Left ventricle myocardium inferior (tissue), 1 donor: ENCODE results near the gene ACADVL. TPM values are rescaled to one million over a fixed set of nuclear protein-coding genes. Genes with fewer than 3 reads are reported as not detected.
A peak's percentile ranks its signal among the peaks of the same experiment; 100 is the strongest.

Experiments
- DNase-seq: peaks from one replicate; pipeline ENCODE4 v3.0.0-alpha.2; 2020
- H3K27ac ChIP-seq: fragments of 200-600 bp; replicated peaks from 2 replicates; pipeline ENCODE4 v1.8.0; 2021
- H3K27me3 ChIP-seq: fragments of 200-600 bp; 2 replicates; pipeline ENCODE4 v1.8.0; 2021; ENCODE audit warnings: low read depth
- H3K36me3 ChIP-seq: fragments of 200-600 bp; 2 replicates; pipeline ENCODE4 v1.8.0; 2021
- H3K4me1 ChIP-seq: fragments of 200-600 bp; 2 replicates; pipeline ENCODE4 v1.8.0; 2021
- H3K4me3 ChIP-seq: fragments of 200-600 bp; 2 replicates; pipeline ENCODE4 v1.8.0; 2021; ENCODE audit warnings: mild to moderate bottlenecking, moderate library complexity
- H3K9me3 ChIP-seq: fragments of 200-600 bp; replicated peaks from 2 replicates; pipeline ENCODE4 v1.8.0; 2021
- intact Hi-C: fragments of 100-400 bp; cut with micrococcal nuclease; formaldehyde crosslinking; loops from one replicate; pipeline ENCODE4 v1.11.0; 2022
- total RNA-seq: library from RNA; stranded (reverse); fragmentation: NEBNext Ultra II Directional; extraction: Animal tissue kit (Norgen Biotek cat#: 25700); gene quantifications from one replicate; pipeline ENCODE4 v1.2.1, GENCODE V29; 2021
- TF ChIP-seq, protein P1 (sequence below): fragments of 200-600 bp; IDR thresholded peaks from 2 replicates; pipeline ENCODE4 v1.8.0; 2021; ENCODE audit warnings: antibody characterized with exemption, mild to moderate bottlenecking, borderline replicate concordance
- donor health status: DM: no; HTN: yes; CAD: no; lungs with severe emphysema.

ACADVL gene
- total RNA-seq, 1 donor from 2014 or later, result 1,845 TPM

DNA sequence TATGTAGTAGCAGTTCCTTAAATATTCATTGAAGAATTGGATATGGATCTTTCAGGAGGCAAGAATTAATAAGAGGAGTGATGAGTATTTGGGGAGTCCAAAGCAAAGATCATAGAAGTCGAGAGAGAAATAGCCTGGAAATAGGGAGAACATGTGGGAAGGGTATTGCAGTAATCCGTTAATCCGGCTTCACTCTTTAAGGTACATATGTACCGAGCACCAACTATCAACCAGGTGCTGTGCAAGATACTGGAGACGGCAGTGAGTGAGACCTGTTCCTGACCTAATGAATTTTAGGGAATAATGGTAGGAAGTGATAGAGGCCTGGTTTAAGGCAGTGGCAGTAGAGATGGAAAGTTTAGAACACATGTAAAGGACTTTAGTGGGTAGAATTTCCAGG is 33.3 kb downstream of the ACADVL start:
- no peak for DNase-seq
- TF ChIP-seq, protein P1, sequence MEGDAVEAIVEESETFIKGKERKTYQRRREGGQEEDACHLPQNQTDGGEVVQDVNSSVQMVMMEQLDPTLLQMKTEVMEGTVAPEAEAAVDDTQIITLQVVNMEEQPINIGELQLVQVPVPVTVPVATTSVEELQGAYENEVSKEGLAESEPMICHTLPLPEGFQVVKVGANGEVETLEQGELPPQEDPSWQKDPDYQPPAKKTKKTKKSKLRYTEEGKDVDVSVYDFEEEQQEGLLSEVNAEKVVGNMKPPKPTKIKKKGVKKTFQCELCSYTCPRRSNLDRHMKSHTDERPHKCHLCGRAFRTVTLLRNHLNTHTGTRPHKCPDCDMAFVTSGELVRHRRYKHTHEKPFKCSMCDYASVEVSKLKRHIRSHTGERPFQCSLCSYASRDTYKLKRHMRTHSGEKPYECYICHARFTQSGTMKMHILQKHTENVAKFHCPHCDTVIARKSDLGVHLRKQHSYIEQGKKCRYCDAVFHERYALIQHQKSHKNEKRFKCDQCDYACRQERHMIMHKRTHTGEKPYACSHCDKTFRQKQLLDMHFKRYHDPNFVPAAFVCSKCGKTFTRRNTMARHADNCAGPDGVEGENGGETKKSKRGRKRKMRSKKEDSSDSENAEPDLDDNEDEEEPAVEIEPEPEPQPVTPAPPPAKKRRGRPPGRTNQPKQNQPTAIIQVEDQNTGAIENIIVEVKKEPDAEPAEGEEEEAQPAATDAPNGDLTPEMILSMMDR, result no peak
- Histone ChIP-seq H3K27ac (peak overlapping the region; percentile 99), H3K36me3 (peaks cover 44% of the 10 kb centered on the region), H3K27me3 (no peaks in the 10 kb centered on the region), H3K9me3 (no peaks in the 10 kb centered on the region), H3K4me1 (peaks cover 49% of the 10 kb centered on the region), H3K4me3 (peak overlapping the region; percentile 99)
- intact Hi-C loops, result no loop called here

- Histone ChIP-seq H3K9me3 (no peaks in the 10 kb centered on the region), H3K4me1 (peaks cover 35% of the 10 kb centered on the region), H3K27ac (no peak overlapping the region), H3K27me3 (no peaks in the 10 kb centered on the region), H3K4me3 (no peak overlapping the region), H3K36me3 (peaks cover 58% of the 10 kb centered on the region)
- TF ChIP-seq, protein P1, result no peak
- intact Hi-C loops, result no loop called here
- no peak for DNase-seq
Measured at GRCh38 chr17:7254511-7254910, 34.8 kb downstream of the ACADVL start.

DNA sequence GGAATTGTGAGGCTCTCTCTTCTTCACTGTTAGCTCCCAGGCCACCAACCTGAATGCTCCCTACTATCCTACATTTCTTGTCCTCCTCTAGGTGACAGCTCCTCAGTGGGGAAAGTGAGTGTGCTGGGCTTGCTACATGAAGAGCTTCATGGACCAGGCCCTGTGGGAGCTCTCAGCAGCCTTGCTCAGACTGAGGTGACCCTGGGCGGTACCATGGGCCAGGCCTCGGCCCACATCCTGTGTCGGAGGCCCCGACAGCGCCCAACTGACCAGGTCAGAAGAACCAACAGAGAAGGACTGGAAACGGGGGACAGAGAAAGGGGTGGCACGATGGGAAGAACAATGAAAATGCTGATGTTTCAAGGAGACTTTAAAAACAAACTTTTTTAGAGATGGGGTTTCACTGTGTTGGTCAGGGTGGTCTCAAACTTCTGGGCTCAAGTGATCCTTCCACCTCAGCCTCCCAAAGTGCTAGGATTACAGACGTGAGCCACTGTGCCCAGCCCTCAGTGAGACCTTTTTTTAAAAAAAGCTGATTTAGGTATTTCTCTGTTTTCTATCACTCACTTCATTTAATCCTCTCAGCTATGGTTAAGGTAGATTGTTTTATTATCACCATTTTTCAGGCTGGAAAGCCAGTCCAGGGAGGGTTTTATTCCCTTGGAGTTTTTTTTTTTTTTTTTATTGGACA is 37.2 kb downstream of the ACADVL start:
- H3K36me3 ChIP-seq, result peaks cover 58% of the 10 kb centered on the region

DNA sequence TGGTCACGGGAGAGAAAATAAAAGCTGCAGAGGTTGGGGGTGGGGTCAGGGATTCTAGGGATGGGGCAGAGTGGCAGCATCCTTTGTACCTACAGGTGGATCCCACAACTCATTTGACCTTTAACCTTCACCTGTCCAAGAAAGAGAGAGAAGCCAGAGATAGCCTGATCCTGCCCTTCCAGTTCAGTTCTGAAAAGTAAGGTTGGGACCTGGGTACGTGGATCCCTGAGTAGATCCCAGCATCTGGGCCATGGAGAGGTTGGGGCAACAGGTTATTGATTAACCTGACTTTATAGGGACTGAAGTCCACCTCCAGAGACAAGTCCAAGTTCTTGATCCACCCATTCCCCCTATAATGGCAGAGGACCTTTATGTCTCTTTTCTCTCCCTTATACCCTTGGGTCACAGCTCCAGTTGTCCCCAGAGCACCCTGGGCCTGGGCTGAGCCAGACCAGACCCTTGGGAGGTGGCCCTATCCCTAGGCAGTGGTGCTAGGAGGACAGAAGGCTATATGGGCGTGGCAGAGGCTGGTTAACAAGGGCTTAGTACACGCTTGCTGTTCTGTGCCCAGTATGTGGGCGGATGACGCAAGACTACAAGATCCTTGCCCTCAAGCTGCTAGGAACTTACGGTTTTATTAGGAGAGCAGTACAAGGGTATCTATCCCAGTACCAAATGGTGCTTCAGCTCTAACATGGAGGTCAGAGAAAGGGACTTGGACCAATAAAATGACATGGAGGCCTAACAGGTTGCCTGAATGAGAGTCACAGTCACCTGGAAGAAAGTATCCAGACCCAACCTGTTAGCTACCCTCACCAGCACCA is 39.2 kb downstream of the ACADVL start:
- Histone ChIP-seq H3K4me3 (no peak overlapping the region), H3K27ac (no peak overlapping the region), H3K27me3 (peaks cover 35% of the 10 kb centered on the region), H3K9me3 (no peaks in the 10 kb centered on the region), H3K4me1 (peaks cover 33% of the 10 kb centered on the region), H3K36me3 (peaks cover 55% of the 10 kb centered on the region)
- no peak for DNase-seq
- TF ChIP-seq, protein P1, result no peak
- intact Hi-C loops, result no loop called here

More for the DNA sequence above, 37.2 kb downstream of the ACADVL start:
- intact Hi-C loops, result no loop called here
- H3K27me3 ChIP-seq, result peaks cover 15% of the 10 kb centered on the region
- H3K4me3 ChIP-seq, result no peak overlapping the region
- DNase-seq, result no peak
- TF ChIP-seq, protein P1, result no peak
- no peak overlapping the region for H3K27ac ChIP-seq
- peaks cover 29% of the 10 kb centered on the region for H3K4me1 ChIP-seq
- H3K9me3 ChIP-seq, result no peaks in the 10 kb centered on the region

- no peaks in the 10 kb centered on the region for H3K9me3 ChIP-seq
- H3K4me3 ChIP-seq, result no peak overlapping the region
- no peak for DNase-seq
- TF ChIP-seq, protein P1, result no peak
- peaks cover 49% of the 10 kb centered on the region for H3K36me3 ChIP-seq
- peaks cover 33% of the 10 kb centered on the region for H3K4me1 ChIP-seq
- peaks cover 41% of the 10 kb centered on the region for H3K27me3 ChIP-seq
- H3K27ac ChIP-seq, result no peak overlapping the region
- intact Hi-C loops, result no loop called here
Measured at GRCh38 chr17:7259555-7259889, 39.8 kb downstream of the ACADVL start.
